LNCAP (cell line): ENCODE measurements around the gene GFOD1.

ENCODE experiments used
- TF ChIP-seq, protein P1 (sequence below): fragments of 450-650 bp; IDR thresholded peaks from 2 replicates; pipeline ENCODE4 v1.5.1; 2017; ENCODE audit warnings: mild to moderate bottlenecking

GFOD1 gene

DNA sequence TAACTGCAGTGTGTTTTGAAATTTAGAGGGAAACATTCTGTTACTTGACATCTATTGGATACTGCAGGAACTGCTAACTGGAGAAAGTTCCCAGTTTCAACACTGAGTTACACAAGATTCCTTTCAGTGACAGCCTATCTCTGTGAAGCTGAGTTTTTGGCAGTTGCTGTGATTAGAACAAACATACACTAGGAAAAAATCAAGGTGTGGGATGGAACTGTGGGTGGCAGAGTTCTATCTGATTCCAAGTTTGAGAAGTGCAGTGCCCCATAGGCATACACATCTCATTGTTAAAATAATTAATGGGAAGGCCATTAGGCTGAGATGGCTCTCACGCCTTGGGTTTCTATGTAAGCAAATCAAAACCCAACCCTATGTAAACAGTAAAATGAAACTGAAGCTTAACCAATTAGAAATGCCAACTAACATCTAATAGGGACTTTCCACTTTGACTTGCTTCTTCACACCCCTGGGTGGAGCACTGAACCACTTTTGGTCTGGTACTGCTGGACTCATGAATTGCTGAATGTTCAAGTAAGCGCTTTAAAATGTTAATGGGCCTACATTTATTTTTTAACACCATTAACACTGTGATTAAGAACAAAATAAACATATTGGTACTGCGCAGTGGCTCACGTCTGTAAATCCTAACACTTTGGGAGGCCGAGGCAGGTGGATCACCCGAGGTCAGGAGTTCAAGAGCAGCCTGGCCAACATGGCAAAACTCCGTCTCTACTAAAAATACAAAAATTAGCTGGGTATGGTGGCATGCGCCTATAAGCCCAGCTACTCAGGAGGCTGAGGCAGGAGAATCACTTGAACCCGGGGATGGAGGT lies 103.9 kb downstream of the GFOD1 start:
- TF ChIP-seq, protein P1, sequence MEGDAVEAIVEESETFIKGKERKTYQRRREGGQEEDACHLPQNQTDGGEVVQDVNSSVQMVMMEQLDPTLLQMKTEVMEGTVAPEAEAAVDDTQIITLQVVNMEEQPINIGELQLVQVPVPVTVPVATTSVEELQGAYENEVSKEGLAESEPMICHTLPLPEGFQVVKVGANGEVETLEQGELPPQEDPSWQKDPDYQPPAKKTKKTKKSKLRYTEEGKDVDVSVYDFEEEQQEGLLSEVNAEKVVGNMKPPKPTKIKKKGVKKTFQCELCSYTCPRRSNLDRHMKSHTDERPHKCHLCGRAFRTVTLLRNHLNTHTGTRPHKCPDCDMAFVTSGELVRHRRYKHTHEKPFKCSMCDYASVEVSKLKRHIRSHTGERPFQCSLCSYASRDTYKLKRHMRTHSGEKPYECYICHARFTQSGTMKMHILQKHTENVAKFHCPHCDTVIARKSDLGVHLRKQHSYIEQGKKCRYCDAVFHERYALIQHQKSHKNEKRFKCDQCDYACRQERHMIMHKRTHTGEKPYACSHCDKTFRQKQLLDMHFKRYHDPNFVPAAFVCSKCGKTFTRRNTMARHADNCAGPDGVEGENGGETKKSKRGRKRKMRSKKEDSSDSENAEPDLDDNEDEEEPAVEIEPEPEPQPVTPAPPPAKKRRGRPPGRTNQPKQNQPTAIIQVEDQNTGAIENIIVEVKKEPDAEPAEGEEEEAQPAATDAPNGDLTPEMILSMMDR, result peak; percentile 40; the same call in 1 of the 2 replicates

DNA sequence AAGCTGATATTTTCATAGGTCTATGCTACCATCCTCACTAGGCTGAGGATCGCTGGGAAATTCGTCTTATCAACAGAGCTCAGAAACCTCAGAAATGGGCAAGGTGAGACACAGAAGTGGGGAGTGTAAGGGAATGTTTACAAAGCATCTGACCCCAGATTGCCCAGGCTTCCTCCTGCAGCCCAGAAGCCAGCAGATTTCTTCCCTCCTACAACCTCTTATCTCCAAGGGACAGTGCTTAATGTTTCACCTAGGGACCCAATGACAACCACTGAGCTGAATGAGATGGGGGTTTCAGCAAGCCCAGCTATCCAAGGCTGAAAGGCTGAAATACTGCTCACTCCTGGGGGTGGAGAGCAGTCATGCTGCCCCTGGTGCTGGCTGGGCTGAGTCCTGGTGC lies 106.6 kb downstream of the GFOD1 start:
- TF ChIP-seq, protein P1, result no peak

DNA sequence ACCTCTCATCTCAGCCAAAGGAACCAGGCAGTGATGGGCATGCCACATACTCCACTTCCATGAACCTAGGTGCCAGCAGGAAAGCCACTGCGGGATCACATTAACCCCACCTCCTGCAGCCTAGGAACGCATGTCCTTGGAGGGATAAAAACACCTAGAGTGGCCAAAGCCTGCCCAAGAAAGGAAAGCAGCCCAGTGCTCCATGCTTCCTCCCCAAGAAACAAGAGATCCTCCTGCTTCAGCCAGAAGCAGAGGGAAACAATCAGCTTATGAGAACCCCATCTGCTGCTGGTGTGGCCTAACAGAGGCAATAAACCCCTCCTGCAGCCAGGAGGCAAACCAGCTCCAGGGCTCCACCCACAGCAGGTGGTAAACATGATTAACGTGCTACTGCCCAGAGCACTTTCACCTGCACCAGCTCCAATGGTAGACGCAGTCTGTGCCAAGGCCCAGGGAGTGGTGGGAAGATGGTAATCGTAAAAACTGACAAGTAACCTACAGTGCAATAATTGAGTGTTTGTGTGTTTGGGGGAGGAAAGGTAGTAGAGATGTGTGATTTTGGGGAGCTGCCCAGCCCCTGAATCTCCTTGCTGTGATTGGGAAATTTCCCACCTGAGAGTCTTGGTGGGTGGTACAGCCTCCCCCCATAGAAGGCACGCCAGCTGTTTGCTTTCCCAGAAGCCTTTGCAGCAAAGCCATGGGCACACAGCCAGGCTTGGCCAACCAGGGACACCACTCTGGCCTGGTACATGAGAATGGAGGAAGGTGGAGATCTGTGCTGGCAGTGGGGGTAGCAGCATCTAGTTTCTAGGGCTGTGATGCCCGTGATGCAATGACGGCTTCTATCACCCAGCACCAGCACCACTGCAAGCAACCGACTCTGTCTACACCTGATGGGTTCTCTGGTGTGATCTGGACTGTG lies 108.5 kb downstream of the GFOD1 start:
- TF ChIP-seq, protein P1, result no peak

GRCh38 chr6:13377054-13377758 lies 110.2 kb downstream of the GFOD1 start:
- TF ChIP-seq, protein P1, result no peak

- TF ChIP-seq, protein P1, result no peak
These were observed 112.0 kb downstream of the GFOD1 start for GRCh38 chr6:13375360-13375878.

GRCh38 chr6:13373919-13374318 lies 113.5 kb downstream of the GFOD1 start:
- TF ChIP-seq, protein P1, result no peak

DNA sequence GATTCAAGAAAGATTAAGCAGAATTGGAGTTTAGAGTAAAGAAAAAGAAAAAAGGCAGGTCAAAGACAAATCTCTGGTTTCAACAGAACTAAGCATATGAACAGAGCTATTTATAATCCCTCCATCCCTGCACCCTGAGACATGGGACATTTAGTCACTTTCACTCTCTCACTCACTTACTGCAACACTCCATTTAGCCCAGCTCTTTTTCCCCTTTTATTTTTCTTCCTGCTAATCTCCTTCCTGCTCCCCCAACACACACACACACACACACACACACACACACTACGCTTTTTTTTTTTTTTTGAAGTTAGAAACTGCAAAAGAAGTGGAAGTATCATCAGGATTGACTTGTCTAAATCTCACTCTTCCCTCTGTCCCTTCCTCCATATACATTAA lies 113.9 kb downstream of the GFOD1 start:
- TF ChIP-seq, protein P1, result no peak
